WTC11 (cell line): ENCODE data around the gene SAMSN1. TPM values are rescaled to one million over a fixed set of nuclear protein-coding genes. Genes with fewer than 3 reads are reported as not detected.

Experiments
- ATAC-seq: fragments of 200-7000 bp; cut with Tn5 transposase; 2 replicates; pipeline ENCODE4 v1.10.0; 2021; ENCODE audit warnings: mild to moderate bottlenecking, moderate library complexity
- CTCF ChIA-PET: fragments of 300-600 bp; sonication (Branson Sonifier 250); formaldehyde crosslinking; loops from one replicate; lab custom pipeline; 2021; ENCODE audit warnings: antibody characterized with exemption; lab: Charles Lee
- POLR2A ChIA-PET: fragments of 350-600 bp; sonication (Branson Sonifier 250); formaldehyde crosslinking; loops from one replicate; lab custom pipeline; 2021; ENCODE audit warnings: antibody characterized with exemption; lab: Charles Lee
- DNase-seq: peaks from one replicate; pipeline ENCODE4 v3.0.0; 2021; ENCODE audit warnings: low spot score
- H3K27ac Mint-ChIP-seq: 2 replicates; pipeline ENCODE4 v1.8.0; 2021; ENCODE audit warnings: mixed read lengths
- H3K27me3 Mint-ChIP-seq: 2 replicates; pipeline ENCODE4 v1.8.0; 2021; ENCODE audit warnings: low read depth, mild to moderate bottlenecking, moderate library complexity, mixed read lengths
- H3K36me3 Mint-ChIP-seq: 2 replicates; pipeline ENCODE4 v1.8.0; 2021; ENCODE audit warnings: mixed read lengths
- H3K4me1 Mint-ChIP-seq: 2 replicates; pipeline ENCODE4 v1.8.0; 2022; ENCODE audit warnings: mixed read lengths
- H3K4me3 Mint-ChIP-seq: 2 replicates; pipeline ENCODE4 v1.8.0; 2021; ENCODE audit warnings: mild to moderate bottlenecking, moderate library complexity, mixed read lengths
- H3K9me3 Mint-ChIP-seq: 2 replicates; pipeline ENCODE4 v1.8.0; 2021; ENCODE audit warnings: mixed read lengths
- AFF4 ChIP-seq: sonication (generic); formaldehyde crosslinking; IDR thresholded peaks from 2 replicates; pipeline ENCODE4 v1.8.1; 2023; ENCODE audit warnings: mild to moderate bottlenecking, missing genetic modification reagents, borderline replicate concordance
- ARID4B ChIP-seq: sonication (generic); formaldehyde crosslinking; IDR thresholded peaks from 2 replicates; pipeline ENCODE4 v1.8.0; 2023; ENCODE audit warnings: missing genetic modification reagents, mild to moderate bottlenecking, borderline replicate concordance
- ATF1 ChIP-seq: sonication (generic); formaldehyde crosslinking; IDR thresholded peaks from 2 replicates; pipeline ENCODE4 v1.8.1; 2023; ENCODE audit warnings: mild to moderate bottlenecking, moderate library complexity, missing genetic modification reagents
- ATF2 ChIP-seq: sonication (generic); formaldehyde crosslinking; IDR thresholded peaks from 2 replicates; pipeline ENCODE4 v1.8.1; 2022; ENCODE audit warnings: low read depth, missing genetic modification reagents, borderline replicate concordance
- CBFB ChIP-seq: sonication (generic); formaldehyde crosslinking; IDR thresholded peaks from 2 replicates; pipeline ENCODE4 v1.8.1; 2022; ENCODE audit warnings: mild to moderate bottlenecking, low read depth, missing genetic modification reagents
- CTCF ChIP-seq: fragments of 200-600 bp; IDR thresholded peaks from 2 replicates; pipeline ENCODE4 v1.8.0; 2022; ENCODE audit warnings: antibody characterized with exemption
- E2F5 ChIP-seq: sonication (generic); formaldehyde crosslinking; IDR thresholded peaks from 2 replicates; pipeline ENCODE4 v1.8.1; 2022; ENCODE audit warnings: mild to moderate bottlenecking, moderate library complexity, missing genetic modification reagents
- ELF4 ChIP-seq: sonication (generic); formaldehyde crosslinking; IDR thresholded peaks from 2 replicates; pipeline ENCODE4 v1.8.1; 2022; ENCODE audit warnings: low read depth, mild to moderate bottlenecking, moderate library complexity, missing genetic modification reagents
- FOXK1 ChIP-seq: sonication (generic); formaldehyde crosslinking; IDR thresholded peaks from 2 replicates; pipeline ENCODE4 v1.8.0; 2022; ENCODE audit warnings: mild to moderate bottlenecking, moderate library complexity, missing genetic modification reagents
- HMGA2 ChIP-seq: fragments of 250-450 bp; sonication (Bioruptor Pico); IDR thresholded peaks from 2 replicates; pipeline ENCODE4 v1.4.0; 2021; ENCODE audit warnings: mild to moderate bottlenecking, moderate library complexity
- IRF1 ChIP-seq: sonication (generic); formaldehyde crosslinking; IDR thresholded peaks from 2 replicates; pipeline ENCODE4 v1.8.0; 2023; ENCODE audit warnings: missing genetic modification reagents
- IRF2 ChIP-seq: sonication (generic); formaldehyde crosslinking; IDR thresholded peaks from 2 replicates; pipeline ENCODE4 v1.8.0; 2022; ENCODE audit warnings: low read depth, missing genetic modification reagents, borderline replicate concordance
- PRDM15 ChIP-seq: sonication (generic); formaldehyde crosslinking; IDR thresholded peaks from 2 replicates; pipeline ENCODE4 v1.8.0; 2022; ENCODE audit warnings: missing genetic modification reagents
- STAT6 ChIP-seq: sonication (generic); formaldehyde crosslinking; conservative IDR thresholded peaks from 2 replicates; pipeline ENCODE4 v1.8.1; 2023; ENCODE audit warnings: mild to moderate bottlenecking, low read depth, missing genetic modification reagents, moderate library complexity
- TP53 ChIP-seq: sonication (generic); formaldehyde crosslinking; IDR thresholded peaks from 2 replicates; pipeline ENCODE4 v1.8.1; 2023; ENCODE audit warnings: mild to moderate bottlenecking, missing genetic modification reagents
- ZNF416 ChIP-seq: fragments of 250-450 bp; sonication (Bioruptor Pico); IDR thresholded peaks from 2 replicates; pipeline ENCODE4 v1.9.0; 2021; ENCODE audit warnings: mild to moderate bottlenecking, inconsistent platforms
- ZNF423 ChIP-seq: fragments of 250-450 bp; sonication (Bioruptor Pico); IDR thresholded peaks from 2 replicates; pipeline ENCODE4 v2.1.2; 2022; ENCODE audit warnings: mild to moderate bottlenecking, moderate library complexity
- total RNA-seq: library from RNA; stranded (reverse); gene quantifications from 3 replicates; pipeline ENCODE4 v1.2.3, GENCODE V29; 2021

Gene SAMSN1
- total RNA-seq, 1 experiment from 2014 or later, result 1.2 TPM

- ChIA-PET CTCF (no interaction called here), POLR2A (interaction anchor here (0.6 to 0.7 kb wide), 2 partner anchors 39 to 86 kb away, joined by 3 read pairs; no protein-coding TSS in a partner anchor)
- ATAC-seq, result no peak
- Mint-ChIP-seq H3K27ac (no peak overlapping the region), H3K27me3 (no peaks in the 10 kb centered on the region), H3K36me3 (no peaks in the 10 kb centered on the region), H3K9me3 (peaks cover 4% of the 10 kb centered on the region), H3K4me3 (no peak overlapping the region), H3K4me1 (no peaks in the 10 kb centered on the region)
- DNase-seq, result no peak
- no peak for TF ChIP-seq TP53 (CRISPR knock-in tag)
- no peak for TF ChIP-seq ATF1 (CRISPR knock-in tag)
- no peak for TF ChIP-seq CBFB (CRISPR knock-in tag)
- TF ChIP-seq AFF4 (CRISPR knock-in tag), result no peak
- TF ChIP-seq ELF4 (CRISPR knock-in tag), result no peak
- TF ChIP-seq ARID4B, result no peak
- no peak for TF ChIP-seq CTCF
- TF ChIP-seq ZNF423 (CRISPR knock-in tag), result no peak
- no peak for TF ChIP-seq HMGA2 (CRISPR knock-in tag)
- no peak for TF ChIP-seq STAT6 (CRISPR knock-in tag)
- TF ChIP-seq IRF2, result no peak
- no peak for TF ChIP-seq ZNF416 (CRISPR knock-in tag)
- TF ChIP-seq IRF1 (CRISPR knock-in tag), result no peak
- no peak for TF ChIP-seq FOXK1
- TF ChIP-seq ATF2, result no peak
- TF ChIP-seq E2F5, result no peak
- no peak for TF ChIP-seq PRDM15 (CRISPR knock-in tag)
Measured at GRCh38 chr21:14479241-14479786, 66.8 kb downstream of the SAMSN1 start.
